Measurements from ENCODE around the gene PHF21B.

- TF ChIP-seq PKNOX1 (IDR thresholded peaks at IDR 0.05), result no peak
- no peak for TF ChIP-seq SUZ12 (IDR thresholded peaks at IDR 0.05)
- no peak for TF ChIP-seq SP1 (IDR thresholded peaks at IDR 0.05)
- TF ChIP-seq ZNF384 (IDR thresholded peaks at IDR 0.05), result no peak
- TF ChIP-seq ARNT (IDR thresholded peaks at IDR 0.05), result no peak
- TF ChIP-seq BHLHE40 (IDR thresholded peaks at IDR 0.05; ENCODE audit: borderline replicate concordance), result no peak
- no peak for TF ChIP-seq L3MBTL2 (conservative IDR thresholded peaks at IDR 0.05)
- TF ChIP-seq FOXK2 (IDR thresholded peaks at IDR 0.05), result no peak
- no peak for TF ChIP-seq NFRKB (IDR thresholded peaks at IDR 0.05)
- TF ChIP-seq TARDBP (IDR thresholded peaks at IDR 0.05), result no peak
- TF ChIP-seq FOXM1 (IDR thresholded peaks at IDR 0.05; ENCODE audit: borderline replicate concordance), result no peak
- TF ChIP-seq HDGF (IDR thresholded peaks at IDR 0.05; ENCODE audit: borderline replicate concordance), result no peak
Observed at GRCh38 chr22:44992166-44992565, 17.6 kb downstream of the PHF21B start.

Measured in HEK293T (cell line).